Muscle of back (tissue), 11 donors: ENCODE measurements around the gene CTBP1. TPM values are rescaled to one million over a fixed set of nuclear protein-coding genes. Genes with fewer than 3 reads are reported as not detected.
"Not testable (repeated sequence)": the region's sequence is repeated elsewhere in the genome, so short reads cannot be mapped to it uniquely, and the experiment has no call there.

Experiments used
- DNase-seq, 3 donors: peaks; one replicate each; pipeline versions ENCODE4 v3.0.0 to v3.0.0-alpha.2; 2013
- polyA plus RNA-seq, 10 donors: library from polyadenylated mRNA; unstranded; fragments of 120-200 nt; gene quantifications; one replicate each; pipeline ENCODE4 v1.2.1, GENCODE V29; 2013; ENCODE audit not compliant: insufficient read length in 10 of 10

The CTBP1 gene
- polyA plus RNA-seq, 10 donors, result 80.7 to 142 (median 95.1) TPM

DNA sequence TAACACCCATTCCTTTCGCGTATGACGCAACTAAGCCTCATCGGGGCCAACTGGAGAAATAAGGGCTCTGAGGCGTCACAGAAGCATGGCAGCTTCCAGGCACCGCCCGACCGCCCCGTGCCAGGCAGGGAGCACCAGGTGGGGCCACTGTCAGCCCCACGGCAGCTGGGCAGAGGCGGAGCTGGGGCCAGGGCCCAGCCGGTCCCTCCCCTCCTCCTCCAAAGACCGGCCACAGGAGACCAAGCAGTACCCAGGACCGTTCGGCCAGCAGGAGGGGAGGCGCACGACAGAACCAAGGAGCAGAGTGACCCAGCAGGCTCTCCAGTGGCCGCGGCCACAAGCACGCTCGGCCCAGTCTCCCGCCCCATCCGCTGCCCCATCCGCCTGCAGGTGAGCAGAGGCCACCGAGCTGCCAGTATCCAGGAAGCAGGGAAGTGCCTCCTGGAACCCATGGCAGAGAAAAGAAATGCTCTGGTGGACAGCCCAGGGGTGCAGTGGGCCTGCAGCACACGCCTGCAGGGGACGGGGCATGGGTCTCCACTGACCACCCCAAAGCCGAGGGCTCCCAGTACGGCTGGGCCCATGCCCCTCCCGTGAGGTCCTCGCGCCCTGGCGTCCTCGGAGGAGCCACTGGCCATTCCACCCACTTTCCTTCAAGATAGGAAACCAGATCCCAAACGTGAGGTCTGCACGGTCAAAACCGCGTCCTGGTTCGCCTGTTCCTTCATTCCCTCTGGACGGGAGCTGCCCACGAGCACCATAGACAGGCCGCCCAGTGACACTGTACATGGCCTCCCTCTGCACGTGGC is 9.6 kb downstream of the CTBP1 start:
- DNase-seq, result no peak

GRCh38 chr4:1238676-1239000 is 10.3 kb downstream of the CTBP1 start:
- no peak for DNase-seq

- no peak for DNase-seq
Measured at GRCh38 chr4:1237981-1238675, 10.8 kb downstream of the CTBP1 start.

DNA sequence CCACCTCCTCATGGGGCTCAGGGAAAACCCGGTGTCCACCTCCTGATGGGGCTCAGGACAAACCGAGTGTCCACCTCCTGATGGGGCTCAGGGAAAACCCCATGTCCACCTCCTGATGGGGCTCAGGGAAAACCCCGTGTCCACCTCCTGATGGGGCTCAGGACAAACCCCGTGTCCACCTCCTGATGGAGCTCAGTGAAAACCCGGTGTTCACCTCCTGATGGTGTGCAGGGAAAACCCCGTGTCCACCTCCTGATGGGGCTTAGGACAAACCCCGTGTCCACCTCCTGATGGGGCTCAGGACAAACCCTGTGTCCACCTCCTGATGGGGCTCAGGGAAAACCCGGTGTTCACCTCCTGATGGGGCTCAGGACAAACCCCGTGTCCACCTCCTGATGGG is 11.7 kb downstream of the CTBP1 start:
- not testable (repeated sequence) for DNase-seq

DNA sequence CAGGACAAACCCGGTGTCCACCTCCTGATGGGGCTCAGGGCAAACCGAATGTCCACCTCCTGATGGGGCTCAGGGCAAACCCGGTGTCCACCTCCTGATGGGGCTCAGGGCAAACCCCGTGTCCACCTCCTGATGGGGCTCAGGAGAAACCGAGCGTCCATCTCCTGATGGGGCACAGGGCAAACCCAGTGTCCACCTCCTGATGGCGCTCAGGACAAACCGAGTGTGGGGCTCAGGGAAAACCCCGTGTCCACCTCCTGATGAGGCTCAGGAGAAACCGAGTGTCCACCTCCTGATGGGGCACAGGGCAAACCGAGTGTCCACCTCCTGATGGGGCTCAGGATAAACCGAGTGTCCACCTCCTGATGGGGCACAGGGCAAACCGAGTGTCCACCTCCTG is 12.1 kb downstream of the CTBP1 start:
- not testable (repeated sequence) for DNase-seq

- DNase-seq, result no peak
Measured at GRCh38 chr4:1236103-1236641, 12.8 kb downstream of the CTBP1 start.

- no peak for DNase-seq
Measured at GRCh38 chr4:1235381-1236102, 13.4 kb downstream of the CTBP1 start.

DNA sequence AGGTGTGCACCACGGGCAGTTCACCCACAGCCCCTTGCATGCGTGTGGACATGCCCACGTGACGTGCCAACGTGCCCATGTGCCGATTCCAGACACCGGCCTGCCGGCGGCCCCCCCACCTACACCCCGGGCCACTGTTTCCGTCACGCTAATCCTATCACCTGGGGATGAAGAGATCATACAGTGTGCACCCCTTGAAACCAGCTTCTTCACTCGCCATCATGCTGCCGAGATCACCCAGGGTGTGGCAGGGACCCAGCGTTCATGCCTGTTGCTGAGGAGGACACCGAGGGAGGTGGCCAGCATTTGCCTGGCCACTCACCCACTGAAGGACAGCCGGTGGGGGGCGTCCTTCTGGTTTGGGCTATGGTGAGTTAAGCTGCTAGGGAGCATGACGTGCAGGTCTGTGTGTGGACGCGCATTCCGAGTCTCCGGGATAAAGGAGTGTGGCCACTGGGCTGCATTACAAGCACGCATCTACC is 14.1 kb downstream of the CTBP1 start:
- DNase-seq, result no peak

- peak in 2 of 3 donors; percentile 40 to 72 for DNase-seq
Measured at GRCh38 chr4:1234309-1234695, 14.6 kb downstream of the CTBP1 start.

DNA sequence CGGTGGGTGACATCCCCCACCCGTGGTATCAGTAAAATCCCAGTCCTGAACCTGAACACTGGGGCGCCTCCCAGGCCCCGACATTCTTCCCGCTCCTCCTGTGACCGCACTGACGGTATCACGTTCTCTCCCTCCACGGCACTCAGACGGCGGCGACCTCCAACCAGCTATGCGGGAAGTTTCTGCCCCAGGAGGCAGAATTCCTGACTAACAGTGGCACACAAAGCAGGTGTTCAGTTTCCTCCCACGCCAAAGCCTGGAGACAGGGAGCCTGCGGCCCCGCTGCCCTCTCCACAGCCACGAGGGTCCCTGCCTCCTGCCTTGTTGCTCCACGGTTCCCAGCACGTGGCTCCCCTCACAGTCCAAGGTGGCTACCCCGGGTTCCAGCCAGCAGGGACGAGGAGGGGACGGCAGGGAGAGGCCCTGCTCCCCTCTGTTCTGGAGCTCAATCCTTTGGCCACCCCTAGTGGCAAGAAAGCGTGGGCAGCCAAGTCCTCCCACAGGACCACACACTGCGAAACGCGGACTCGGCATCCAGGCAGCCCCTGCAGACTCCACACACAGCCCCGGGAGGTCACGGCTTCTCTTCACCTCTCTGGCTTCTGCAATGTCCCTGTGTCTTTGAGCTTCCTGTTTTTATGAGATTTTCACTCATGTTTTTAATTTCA is 15.2 kb downstream of the CTBP1 start:
- peak; percentile 22 to 79 (median 49) for DNase-seq

GRCh38 chr4:1232661-1233621 is 16.0 kb downstream of the CTBP1 start:
- peak; percentile 25 to 78 (median 63) for DNase-seq

- peak in 1 of 3 donors; percentile 64 for DNase-seq
Measured at GRCh38 chr4:1231637-1232360, 17.1 kb downstream of the CTBP1 start.

DNA sequence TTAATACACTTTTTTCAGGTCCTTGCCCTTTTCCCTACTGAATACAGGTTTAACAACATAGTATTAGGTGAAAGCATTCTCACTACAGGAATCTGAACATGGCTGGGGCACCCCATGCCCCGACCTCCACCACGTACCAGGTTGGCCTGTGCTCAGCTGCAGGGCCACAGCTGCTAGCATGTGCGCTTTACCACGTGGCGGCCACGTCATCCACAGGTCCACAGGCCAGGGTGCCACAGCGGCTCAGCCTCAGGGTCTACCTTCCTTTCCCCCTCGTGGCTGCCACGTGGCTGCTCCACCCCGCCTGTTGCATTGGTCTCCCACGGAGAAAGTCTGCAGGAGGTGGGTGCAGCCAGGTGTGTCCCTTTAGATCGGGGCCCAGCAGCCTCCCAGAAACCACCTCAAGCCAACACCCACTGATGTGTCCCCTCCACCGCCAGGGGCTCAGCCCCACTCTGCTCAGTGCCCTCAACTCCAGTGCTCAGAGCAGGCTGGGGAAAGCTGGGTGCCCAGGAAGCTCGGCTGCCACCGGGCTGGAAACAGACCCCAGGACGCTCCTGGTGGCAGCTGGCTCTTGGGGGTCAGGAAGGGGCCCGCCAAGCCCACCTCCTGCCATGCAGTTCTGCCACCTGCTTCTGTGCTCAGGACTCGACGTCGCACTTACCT is 17.8 kb downstream of the CTBP1 start:
- DNase-seq, result no peak

DNA sequence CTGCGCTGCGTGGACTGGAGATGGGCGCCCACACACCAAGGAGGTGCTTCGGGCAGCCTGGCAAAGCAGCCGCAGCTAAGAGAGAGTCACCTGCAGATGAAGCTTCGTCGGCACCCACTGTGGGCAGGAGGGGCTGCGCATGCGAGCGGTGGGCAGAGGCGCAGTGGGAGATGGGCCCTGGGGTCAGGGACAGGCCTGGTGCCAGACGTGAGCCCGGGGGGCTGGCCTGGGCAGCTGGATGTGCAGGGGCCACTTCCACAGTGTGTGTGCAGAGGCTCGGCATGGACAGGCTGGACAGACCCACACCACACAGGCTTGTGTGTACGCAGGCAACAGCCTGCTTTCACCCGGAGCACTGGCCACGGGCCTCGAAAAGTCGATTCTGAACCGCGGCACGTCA is 18.6 kb downstream of the CTBP1 start:
- no peak for DNase-seq

GRCh38 chr4:1229117-1229849 is 19.6 kb downstream of the CTBP1 start:
- DNase-seq, result no peak

GRCh38 chr4:1227816-1228215 is 21.1 kb downstream of the CTBP1 start:
- DNase-seq, result no peak

GRCh38 chr4:1226598-1226997 is 22.3 kb downstream of the CTBP1 start:
- no peak for DNase-seq

DNA sequence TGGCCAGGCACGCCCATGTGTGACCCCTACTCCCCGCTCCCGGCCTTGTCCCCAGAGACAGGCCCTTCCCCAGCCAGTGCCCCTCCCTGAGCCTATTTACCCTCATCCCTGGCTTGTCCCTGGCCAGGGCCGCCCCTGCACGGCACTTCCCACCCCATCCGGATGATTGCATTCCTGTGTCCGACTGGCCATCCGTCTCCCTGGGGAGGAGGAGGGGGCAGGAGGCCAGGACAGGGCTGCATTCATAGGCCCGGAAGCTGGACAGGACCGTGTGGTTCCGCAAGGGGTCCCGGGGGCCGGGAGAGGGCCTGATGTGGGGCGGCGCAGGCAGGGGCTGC is 22.8 kb downstream of the CTBP1 start:
- DNase-seq, result no peak
